HCT116 (cell line): Measurements from ENCODE around the gene ELF3. TPM values are rescaled to one million over a fixed set of nuclear protein-coding genes. Genes with fewer than 3 reads are reported as not detected.
A peak's percentile ranks its signal among the peaks of the same experiment; 100 is the strongest.

Experiments used
- ATAC-seq: fragments of 200-7000 bp; cut with Tn5 transposase; 2 replicates; pipeline ENCODE4 v1.9.1; 2020; ENCODE audit warnings: mild to moderate bottlenecking, moderate library complexity
- BruUV-seq: library from RNA; stranded (reverse); fragments of 400-500 nt; replicated peaks from 2 replicates; lab custom pipeline; 2021; lab: Mats Ljungman, UMichigan
- CTCF ChIA-PET: fragments of 300-600 bp; sonication (Branson Sonifier 250); formaldehyde crosslinking; loops from one replicate; lab custom pipeline; 2021; ENCODE audit warnings: antibody characterized with exemption; lab: Charles Lee
- POLR2A ChIA-PET: fragments of 300-600, 350-600 bp; sonication (Branson Sonifier 250); formaldehyde crosslinking; loops from one replicate; lab custom pipeline; 2021; ENCODE audit warnings: antibody characterized with exemption; lab: Charles Lee
- RAD21 ChIA-PET, 2 experiments: fragments of 300-600 bp; sonication (Branson Sonifier 250); formaldehyde crosslinking; loops; one replicate each; lab custom pipeline; 2023; ENCODE audit warnings: low total read pairs in 2 of 2; ENCODE audit not compliant: uncharacterized antibody in 2 of 2, unreplicated experiment in 2 of 2, low non-redundant PET in 1 of 2; lab: Charles Lee
- DNase-seq: peaks from one replicate; pipeline ENCODE4 v3.0.0-alpha.2; 2010; ENCODE audit warnings: low read depth, low spot score
- H2AFZ ChIP-seq: fragments of 200-600 bp; shearing (Covaris generic), sonication (generic); 2 replicates; pipeline ENCODE4 v1.6.1; 2017; ENCODE audit warnings: low read depth, mixed run types, mixed read lengths, antibody characterized with exemption, low read length; ENCODE audit not compliant: poor library complexity, severe bottlenecking
- H3K27ac ChIP-seq: 2 replicates; pipeline ENCODE4 v1.5.1; 2012; ENCODE audit warnings: low read depth, low read length
- H3K27me3 ChIP-seq: fragments of 200-600 bp; sonication (generic); 2 replicates; pipeline ENCODE4 v1.6.1; 2016; ENCODE audit warnings: mixed run types, low read length, mixed read lengths; ENCODE audit not compliant: insufficient read depth
- H3K36me3 ChIP-seq, 2 experiments: fragments of 200-500 bp in 1 of 2; fragments of 200-600 bp in 1 of 2; sonication (Bioruptor generic) in 1 of 2; sonication (generic) in 1 of 2; 2 replicates each; pipeline versions ENCODE4 v1.5.1 to v1.6.1; 2014 to 2016; ENCODE audit warnings: low read length in 2 of 2, inconsistent platforms in 1 of 2, mixed read lengths in 1 of 2, mixed run types in 1 of 2; ENCODE audit not compliant: insufficient read depth in 2 of 2, control insufficient read depth in 1 of 2
- H3K4me1 ChIP-seq, 2 experiments: fragments of 200-600 bp in 1 of 2; sonication (generic) in 1 of 2; 2 replicates each; pipeline versions ENCODE4 v1.5.1 to v1.6.1; 2012 to 2017; ENCODE audit warnings: low read length in 2 of 2, inconsistent platforms in 1 of 2, mild to moderate bottlenecking in 1 of 2, mixed read lengths in 1 of 2, mixed run types in 1 of 2, moderate library complexity in 1 of 2; ENCODE audit not compliant: insufficient read depth in 2 of 2, control insufficient read depth in 1 of 2
- H3K4me2 ChIP-seq: fragments of 200-600 bp; sonication (generic); 2 replicates; pipeline ENCODE4 v1.6.1; 2017; ENCODE audit warnings: mixed run types, low read length, mixed read lengths
- H3K4me3 ChIP-seq, 2 experiments: fragments of 200-600 bp in 1 of 2; sonication (generic) in 1 of 2; replicated peaks in 1 of 2; 2 replicates each; pipeline ENCODE4 v1.5.1; 2011 to 2016; ENCODE audit warnings: low read length in 2 of 2, control low read depth in 1 of 2, low read depth in 1 of 2, mild to moderate bottlenecking in 1 of 2, mixed read lengths in 1 of 2, mixed run types in 1 of 2
- H3K79me2 ChIP-seq: fragments of 200-600 bp; sonication (generic); 2 replicates; pipeline ENCODE4 v1.6.1; 2017; ENCODE audit warnings: mild to moderate bottlenecking, mixed run types, low read length, moderate library complexity, mixed read lengths; ENCODE audit not compliant: insufficient read depth
- H3K9ac ChIP-seq: fragments of 200-600 bp; sonication (generic); 2 replicates; pipeline ENCODE4 v1.6.1; 2016; ENCODE audit warnings: low read length, mixed read lengths
- H3K9me2 ChIP-seq: fragments of 200-600 bp; sonication (generic), shearing (Covaris generic); 2 replicates; pipeline ENCODE4 v1.6.1; 2017; ENCODE audit warnings: mixed run types, mild to moderate bottlenecking, moderate library complexity; ENCODE audit not compliant: insufficient read depth
- H3K9me3 ChIP-seq, 2 experiments: fragments of 200-500 bp in 1 of 2; fragments of 200-600 bp in 1 of 2; sonication (Bioruptor generic) in 1 of 2; sonication (generic) in 1 of 2; 2 replicates each; pipeline ENCODE4 v1.6.1; 2014 to 2017; ENCODE audit warnings: low read length in 2 of 2, mixed read lengths in 2 of 2, inconsistent platforms in 1 of 2, low read depth in 1 of 2, mild to moderate bottlenecking in 1 of 2, mixed run types in 1 of 2, moderate library complexity in 1 of 2; ENCODE audit not compliant: control insufficient read depth in 1 of 2, insufficient read depth in 1 of 2
- H4K20me1 ChIP-seq: fragments of 200-600 bp; sonication (generic), shearing (Covaris generic); 2 replicates; pipeline ENCODE4 v1.6.1; 2017; ENCODE audit warnings: mixed run types, mild to moderate bottlenecking, moderate library complexity; ENCODE audit not compliant: insufficient read depth
- CEBPB ChIP-seq: IDR thresholded peaks from 2 replicates; pipeline ENCODE4 v1.6.1; 2012; ENCODE audit warnings: low read depth
- CTCF ChIP-seq, 3 experiments: fragments of 200-600 bp in 1 of 3; sonication (generic) in 1 of 3; IDR thresholded peaks in 2 of 3; conservative IDR thresholded peaks in 1 of 3; 2 replicates each; pipeline ENCODE4 v1.5.1; 2012 to 2017; ENCODE audit warnings: low read depth in 2 of 3, low read length in 2 of 3, antibody characterized with exemption in 1 of 3, borderline replicate concordance in 1 of 3, control low read depth in 1 of 3, mild to moderate bottlenecking in 1 of 3, mixed read lengths in 1 of 3, mixed run types in 1 of 3, moderate library complexity in 1 of 3; ENCODE audit not compliant: insufficient read depth in 1 of 3
- POLR2A ChIP-seq: IDR thresholded peaks from 2 replicates; pipeline ENCODE4 v1.7.0; 2011; ENCODE audit warnings: borderline replicate concordance; ENCODE audit not compliant: insufficient read depth, insufficient read length; ENCODE audit errors: extremely low read depth
- POLR2AphosphoS5 ChIP-seq: IDR thresholded peaks from 2 replicates; pipeline ENCODE4 v1.6.1; 2011; ENCODE audit warnings: mild to moderate bottlenecking, low read depth, low read length, moderate library complexity
- RAD21 ChIP-seq: IDR thresholded peaks from 2 replicates; pipeline ENCODE4 v1.6.1; 2012; ENCODE audit warnings: low read depth, mild to moderate bottlenecking
- REST ChIP-seq: IDR thresholded peaks from 2 replicates; pipeline ENCODE4 v1.6.1; 2012; ENCODE audit warnings: low read depth
- SRF ChIP-seq: IDR thresholded peaks from 2 replicates; pipeline ENCODE4 v1.6.1; 2012; ENCODE audit warnings: low read depth
- TCF7L2 ChIP-seq: IDR thresholded peaks from 2 replicates; pipeline ENCODE4 v1.7.0; 2011; ENCODE audit warnings: borderline replicate concordance, inconsistent platforms; ENCODE audit not compliant: insufficient read depth, insufficient read length; ENCODE audit errors: extremely low read depth
- ZNF274 ChIP-seq: fragments of 200-500 bp; sonication (Bioruptor generic); IDR thresholded peaks from 2 replicates; pipeline ENCODE4 v1.6.1; 2014; ENCODE audit warnings: mild to moderate bottlenecking, low read depth, low read length, inconsistent platforms
- intact Hi-C: fragments of 100-400 bp; cut with micrococcal nuclease; formaldehyde crosslinking; loops from 2 replicates; pipeline ENCODE4 v1.10.0; 2022
- total RNA-seq: library from RNA; stranded (reverse); gene quantifications from one replicate; pipeline ENCODE4 v1.2.1, GENCODE V29; 2021; ENCODE audit not compliant: unreplicated experiment

The ELF3 gene
- total RNA-seq, 1 experiment from 2014 or later, result 200 TPM

- ATAC-seq (peak; percentile 89), DNase-seq (no peak)
- Histone ChIP-seq H3K4me1 (no peaks in the 10 kb centered on the region), H3K27me3 (no peaks in the 10 kb centered on the region), H3K9me2 (no peaks in the 10 kb centered on the region), H3K79me2 (no peaks in the 10 kb centered on the region), H3K36me3 (peaks cover 39 to 50% of the 10 kb centered on the region in 2 experiments; a peak in 3 of 4 replicates), H3K4me3 (no peak overlapping the region), H2AFZ (no peak overlapping the region), H4K20me1 (no peaks in the 10 kb centered on the region), H3K9me3 (no peaks in the 10 kb centered on the region), H3K27ac (no peak overlapping the region), H3K9ac (no peak overlapping the region), H3K4me2 (no peak overlapping the region)
- ChIA-PET CTCF (interaction anchor here (0.6 to 3.8 kb wide), 24 partner anchors 9 to 552 kb away, joined by 3 to 59 read pairs (median 4); partner anchors contain the start of genes ELF3, GPR37L1 and RNPEP), RAD21 (interaction anchor here (0.7 to 1.4 kb wide), 5 partner anchors 10 to 121 kb away, joined by 3 to 10 read pairs (median 5); partner anchors contain the start of gene ELF3 (in 1 of the 2)), POLR2A (interaction anchor here (0.9 to 1.8 kb wide), 3 partner anchors 8 to 17 kb away, joined by 3 to 18 read pairs (median 3); partner anchors contain the start of gene ELF3)
- intact Hi-C loops, result loop anchor here (1.0 kb wide), 2 partner anchors 120 to 136 kb away; no protein-coding TSS in a partner anchor
- BruUV-seq, result no TSS peak
- TF ChIP-seq POLR2AphosphoS5 (peak; percentile 25; the same call in 1 of the 2 replicates), CTCF (IDR thresholded peaks at IDR 0.05 in 2 of 3, conservative IDR thresholded peaks at IDR 0.05 in 1 of 3; ENCODE audit: borderline replicate concordance in 1 of 3, insufficient read depth in 1 of 3, low read depth in 2 of 3, low read length in 2 of 3) (peak; percentile 79 to 87 (median 87)), POLR2A (no peak), RAD21 (peak; percentile 90)
These were observed 10.7 kb upstream of the ELF3 start for GRCh38 chr1:201999625-202000238.

GRCh38 chr1:202002507-202002906 lies 7.9 kb upstream of the ELF3 start:
- no peak overlapping the region for H3K4me2 ChIP-seq
- H3K27me3 ChIP-seq, result no peaks in the 10 kb centered on the region
- no peak overlapping the region for H3K27ac ChIP-seq
- ChIA-PET CTCF (interaction anchor here (0.7 to 1.3 kb wide), 2 partner anchors 21 to 118 kb away, joined by 3 to 5 read pairs; no protein-coding TSS in a partner anchor), POLR2A (no interaction called here), RAD21 (no interaction called here)
- peaks cover 22 to 27% of the 10 kb centered on the region in 2 experiments for H3K4me1 ChIP-seq
- BruUV-seq, result no TSS peak
- H3K9me3 ChIP-seq, result no peaks in the 10 kb centered on the region
- no peaks in the 10 kb centered on the region for H3K79me2 ChIP-seq
- no peaks in the 10 kb centered on the region for H4K20me1 ChIP-seq
- DNase-seq (no peak), ATAC-seq (no peak)
- H3K36me3 ChIP-seq, result peaks cover 30 to 52% of the 10 kb centered on the region in 2 experiments; a peak in 3 of 4 replicates
- H3K4me3 ChIP-seq, result no peak overlapping the region
- no peak overlapping the region for H2AFZ ChIP-seq
- intact Hi-C loops, result no loop called here
- no peaks in the 10 kb centered on the region for H3K9me2 ChIP-seq
- H3K9ac ChIP-seq, result no peak overlapping the region
- TF ChIP-seq CEBPB, result no peak
- no peak for TF ChIP-seq SRF
- TF ChIP-seq REST, result no peak
- no peak for TF ChIP-seq TCF7L2
- TF ChIP-seq ZNF274, result no peak
